Epithelial cell of esophagus (primary cell): ENCODE measurements around the gene TMBIM1.
"Not testable (repeated sequence)": the region's sequence is repeated elsewhere in the genome, so short reads cannot be mapped to it uniquely, and the experiment has no call there.

ENCODE experiments used
- DNase-seq: peaks from one replicate; pipeline ENCODE4 v3.0.0; 2010; ENCODE audit warnings: low read depth
- H3K4me3 ChIP-seq: 2 replicates; pipeline ENCODE4 v1.5.1; 2011; ENCODE audit warnings: mild to moderate bottlenecking, low read length, control low read depth
- CTCF ChIP-seq: IDR thresholded peaks from 2 replicates; pipeline ENCODE4 v1.5.1; 2011; ENCODE audit warnings: low read depth, mild to moderate bottlenecking, low read length, control low read depth, inconsistent platforms; ENCODE audit not compliant: insufficient read depth; ENCODE audit errors: missing control alignments

Gene TMBIM1

GRCh38 chr2:218317303-218317630, 25.0 kb upstream of the TMBIM1 start:
- TF ChIP-seq CTCF, result no peak
- peak; percentile 30 for DNase-seq
- no peak overlapping the region for H3K4me3 ChIP-seq

- DNase-seq, result no peak
- no peak overlapping the region for H3K4me3 ChIP-seq
- no peak for TF ChIP-seq CTCF
Measured at GRCh38 chr2:218315397-218315796, 23.1 kb upstream of the TMBIM1 start.

- DNase-seq, H3K4me3 ChIP-seq: not testable (repeated sequence)
Measured at GRCh38 chr2:218314764-218315163, 22.5 kb upstream of the TMBIM1 start.

GRCh38 chr2:218313356-218313755, 21.1 kb upstream of the TMBIM1 start:
- no peak for TF ChIP-seq CTCF
- no peak for DNase-seq
- no peak overlapping the region for H3K4me3 ChIP-seq

- no peak overlapping the region for H3K4me3 ChIP-seq
- DNase-seq, result no peak
- no peak for TF ChIP-seq CTCF
Measured at GRCh38 chr2:218312267-218312756, 20.0 kb upstream of the TMBIM1 start.

GRCh38 chr2:218311541-218312266, 19.4 kb upstream of the TMBIM1 start:
- DNase-seq, H3K4me3 ChIP-seq: not testable (repeated sequence)

GRCh38 chr2:218310853-218311540, 18.7 kb upstream of the TMBIM1 start:
- TF ChIP-seq CTCF, result no peak
- no peak for DNase-seq

More at GRCh38 chr2:218310853-218311540, 18.7 kb upstream of the TMBIM1 start:
- H3K4me3 ChIP-seq, result no peak overlapping the region
